Activated T-helper 2 cell treated with anti-CD3 and anti-CD28 coated beads, Interferon-gamma antibody, Interleukin-2, Interleukin-4, amounts not matched to agents 10 μg/mL and 5 μg/mL and 100 μg/mL, durations not matched to agents 14 hours and 24 hours and 36 hours (primary cell): Measurements from ENCODE around the gene PPM1L. TPM values are rescaled to one million over a fixed set of nuclear protein-coding genes. Genes with fewer than 3 reads are reported as not detected.

Experiments used
- DNase-seq: peaks from one replicate; pipeline ENCODE4 v3.0.0; 2021; ENCODE audit warnings: low spot score
- H3K27ac Mint-ChIP-seq: one replicate; pipeline ENCODE4 v1.8.0; 2021; ENCODE audit warnings: mixed read lengths
- H3K27me3 Mint-ChIP-seq: one replicate; pipeline ENCODE4 v1.8.0; 2021; ENCODE audit warnings: low read depth, mixed read lengths
- H3K36me3 Mint-ChIP-seq: one replicate; pipeline ENCODE4 v1.8.0; 2021; ENCODE audit warnings: low read depth, mixed read lengths
- H3K4me1 Mint-ChIP-seq: one replicate; pipeline ENCODE4 v1.8.0; 2021; ENCODE audit warnings: low read depth, mixed read lengths
- H3K4me3 Mint-ChIP-seq: one replicate; pipeline ENCODE4 v1.8.0; 2021; ENCODE audit warnings: low read depth, mild to moderate bottlenecking, moderate library complexity, mixed read lengths
- H3K9me3 Mint-ChIP-seq: one replicate; pipeline ENCODE4 v1.8.0; 2021; ENCODE audit warnings: mixed read lengths
- intact Hi-C: fragments of 100-400 bp; cut with micrococcal nuclease; formaldehyde crosslinking; loops from one replicate; pipeline ENCODE4 v1.15.1; 2023
- total RNA-seq: library from RNA; stranded (reverse); gene quantifications from 2 replicates; pipeline ENCODE4 v1.2.3, GENCODE V29; 2022

The PPM1L gene
- total RNA-seq, 1 donor from 2014 or later: 2.6 TPM

DNA sequence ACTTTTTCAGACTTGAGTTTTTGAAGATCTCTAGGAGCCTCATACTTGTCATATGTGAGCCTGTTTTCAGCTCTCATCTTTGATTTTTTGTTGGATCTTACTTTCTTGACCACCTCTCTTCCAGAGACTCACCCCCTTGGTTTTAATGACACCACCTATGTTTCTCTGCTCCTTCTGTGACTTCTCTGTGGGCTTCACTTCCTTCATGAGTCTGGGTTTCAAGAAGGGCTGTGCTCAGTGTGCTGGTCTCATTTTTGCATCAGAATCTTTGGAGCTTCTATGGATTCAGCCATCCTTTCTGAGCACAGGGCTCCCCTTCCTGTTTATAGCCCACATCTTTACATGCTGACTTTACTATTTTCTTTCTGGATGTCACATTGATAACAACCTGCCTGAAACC, 17.7 kb downstream of the PPM1L start:
- no peak overlapping the region for H3K27ac Mint-ChIP-seq
- H3K9me3 Mint-ChIP-seq: no peaks in the 10 kb centered on the region
- H3K36me3 Mint-ChIP-seq: no peaks in the 10 kb centered on the region
- no peaks in the 10 kb centered on the region for H3K4me1 Mint-ChIP-seq
- H3K27me3 Mint-ChIP-seq: peaks cover 13% of the 10 kb centered on the region
- no peak for DNase-seq
- intact Hi-C loops: no loop called here
- no peak overlapping the region for H3K4me3 Mint-ChIP-seq

DNA sequence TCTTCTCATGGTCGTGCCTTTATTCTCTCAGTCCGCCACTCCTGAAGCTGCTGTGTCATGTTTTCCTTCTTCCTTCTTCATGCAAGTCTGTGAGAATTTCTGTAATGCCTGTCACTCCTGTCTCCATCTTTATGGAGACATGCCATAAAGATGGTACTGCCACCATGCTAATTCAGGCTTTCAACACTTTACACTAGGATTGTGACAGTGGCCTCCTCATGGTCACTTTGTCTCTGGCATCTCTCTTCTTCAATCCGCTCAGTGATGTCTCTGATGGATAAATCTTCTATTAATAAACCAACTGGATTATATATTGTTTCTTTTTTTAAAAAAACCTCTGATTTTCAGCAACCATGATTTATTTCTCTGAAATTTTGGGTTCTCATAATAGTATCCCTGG, 18.1 kb downstream of the PPM1L start:
- no peak for DNase-seq
- Mint-ChIP-seq H3K9me3 (no peaks in the 10 kb centered on the region), H3K27me3 (peaks cover 9% of the 10 kb centered on the region), H3K27ac (no peak overlapping the region), H3K4me3 (no peak overlapping the region), H3K36me3 (no peaks in the 10 kb centered on the region), H3K4me1 (no peaks in the 10 kb centered on the region)
- intact Hi-C loops: no loop called here

DNA sequence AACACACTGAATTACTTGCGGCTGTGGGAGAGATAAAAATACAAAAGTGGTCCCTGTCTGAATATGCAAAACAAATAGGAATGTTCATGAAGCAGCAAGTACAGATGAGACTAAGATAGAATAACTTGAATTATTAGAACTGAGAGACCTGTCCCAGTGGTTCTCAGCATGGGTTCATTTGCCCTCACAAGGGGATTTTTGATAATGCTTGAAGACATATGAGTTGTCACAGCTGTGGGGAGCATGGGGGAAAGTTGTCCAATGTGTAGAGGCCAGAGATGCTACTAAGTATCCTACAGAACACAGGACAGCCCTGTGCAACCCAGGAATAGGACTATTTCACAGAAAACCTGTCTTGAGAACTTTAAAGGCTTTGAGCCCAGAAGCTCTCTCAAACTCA, 22.4 kb downstream of the PPM1L start:
- H3K4me1 Mint-ChIP-seq: no peaks in the 10 kb centered on the region
- intact Hi-C loops: no loop called here
- no peak overlapping the region for H3K4me3 Mint-ChIP-seq

DNA sequence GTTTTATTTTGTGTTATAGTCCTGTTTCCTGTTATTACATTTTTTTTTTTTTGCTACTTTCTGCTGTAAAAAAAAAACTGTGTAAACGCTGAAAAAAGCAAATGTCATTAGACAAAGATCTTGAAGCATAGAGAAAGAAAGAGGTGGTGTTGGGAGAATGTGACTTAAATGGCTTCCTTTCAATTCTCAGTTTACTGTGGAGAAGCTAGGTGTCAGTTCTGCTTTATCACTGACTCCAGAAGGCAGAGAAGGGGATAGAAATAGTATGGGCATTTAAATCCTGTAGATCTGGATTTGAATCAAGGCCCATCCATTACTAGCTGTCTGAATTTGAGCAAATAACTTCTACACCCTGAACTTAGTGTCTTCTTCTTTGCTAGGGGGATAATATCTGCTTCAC, 23.0 kb downstream of the PPM1L start:
- Mint-ChIP-seq H3K4me1 (no peaks in the 10 kb centered on the region), H3K36me3 (no peaks in the 10 kb centered on the region), H3K9me3 (no peaks in the 10 kb centered on the region), H3K4me3 (no peak overlapping the region), H3K27ac (no peak overlapping the region), H3K27me3 (peaks cover 8% of the 10 kb centered on the region)
- DNase-seq: no peak
- intact Hi-C loops: no loop called here

More for the DNA sequence above, 22.4 kb downstream of the PPM1L start:
- Mint-ChIP-seq H3K9me3 (no peaks in the 10 kb centered on the region), H3K36me3 (no peaks in the 10 kb centered on the region), H3K27ac (no peak overlapping the region), H3K27me3 (peaks cover 6% of the 10 kb centered on the region)
- no peak for DNase-seq

DNA sequence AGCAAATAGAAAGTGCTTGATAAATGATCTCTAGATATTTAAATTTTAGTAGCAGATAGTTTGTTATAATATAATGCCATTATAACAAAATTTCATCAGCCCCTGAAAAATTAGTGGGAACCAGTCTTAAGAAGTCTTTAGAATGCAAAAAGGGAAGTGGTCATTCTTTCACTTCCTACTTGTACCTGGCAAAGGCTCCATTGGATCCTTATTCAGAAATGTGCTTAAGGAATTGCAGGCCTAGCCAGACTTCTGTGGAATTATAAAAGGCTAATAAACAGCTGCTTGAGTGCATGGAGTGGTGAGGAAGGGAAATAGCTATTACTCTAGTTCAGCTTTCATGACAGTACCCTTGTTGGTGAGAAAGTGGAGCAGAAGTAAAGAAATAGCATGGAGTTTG, 24.2 kb downstream of the PPM1L start:
- Mint-ChIP-seq H3K36me3 (no peaks in the 10 kb centered on the region), H3K4me3 (no peak overlapping the region), H3K4me1 (no peaks in the 10 kb centered on the region), H3K27ac (no peak overlapping the region), H3K27me3 (peaks cover 12% of the 10 kb centered on the region), H3K9me3 (no peaks in the 10 kb centered on the region)
- DNase-seq: no peak
- intact Hi-C loops: no loop called here

DNA sequence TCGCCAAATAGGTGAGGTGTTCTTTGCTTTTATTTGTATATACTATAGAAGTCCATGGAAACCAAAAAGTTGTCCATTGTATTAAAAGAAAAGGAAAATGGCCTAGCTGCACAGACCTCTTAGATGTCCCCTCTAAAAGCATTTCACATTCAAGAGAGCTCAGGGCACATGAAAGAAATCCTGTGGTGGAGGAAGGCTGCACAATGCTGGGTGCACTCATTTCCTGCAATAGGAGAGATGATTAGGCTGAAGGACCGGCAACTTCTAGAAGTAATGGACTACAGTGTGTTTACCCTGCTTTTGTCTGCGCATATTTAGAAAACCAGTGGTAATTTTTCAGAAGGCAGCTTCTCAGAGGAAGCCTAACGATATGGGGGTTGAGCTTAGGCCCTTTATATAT, 25.4 kb downstream of the PPM1L start:
- Mint-ChIP-seq H3K9me3 (no peaks in the 10 kb centered on the region), H3K36me3 (no peaks in the 10 kb centered on the region), H3K4me1 (no peaks in the 10 kb centered on the region), H3K4me3 (no peak overlapping the region), H3K27me3 (peaks cover 12% of the 10 kb centered on the region), H3K27ac (no peak overlapping the region)
- DNase-seq: no peak
- intact Hi-C loops: no loop called here

DNA sequence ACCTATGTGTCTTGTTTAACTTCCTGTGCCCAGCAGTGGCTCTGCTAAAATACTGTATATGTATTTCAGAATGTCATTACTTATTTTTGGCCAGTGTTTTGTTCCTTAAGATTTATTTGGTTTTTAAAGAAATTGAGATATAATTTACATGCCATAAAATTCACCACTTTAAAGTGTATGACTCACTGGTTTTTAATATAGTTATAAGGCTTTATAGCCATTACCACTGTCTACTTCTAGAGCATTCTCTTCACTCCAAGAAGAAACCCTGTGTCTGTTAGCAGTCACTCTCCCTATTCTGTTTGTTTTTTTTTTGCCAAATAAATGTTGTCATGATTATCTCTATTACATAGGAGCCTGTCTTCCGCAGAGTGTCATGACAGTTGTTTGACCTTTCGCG, 25.8 kb downstream of the PPM1L start:
- Mint-ChIP-seq H3K9me3 (peaks cover 3% of the 10 kb centered on the region), H3K36me3 (no peaks in the 10 kb centered on the region), H3K4me3 (no peak overlapping the region), H3K27me3 (peaks cover 12% of the 10 kb centered on the region), H3K4me1 (no peaks in the 10 kb centered on the region), H3K27ac (no peak overlapping the region)
- DNase-seq: no peak
- intact Hi-C loops: no loop called here

DNA sequence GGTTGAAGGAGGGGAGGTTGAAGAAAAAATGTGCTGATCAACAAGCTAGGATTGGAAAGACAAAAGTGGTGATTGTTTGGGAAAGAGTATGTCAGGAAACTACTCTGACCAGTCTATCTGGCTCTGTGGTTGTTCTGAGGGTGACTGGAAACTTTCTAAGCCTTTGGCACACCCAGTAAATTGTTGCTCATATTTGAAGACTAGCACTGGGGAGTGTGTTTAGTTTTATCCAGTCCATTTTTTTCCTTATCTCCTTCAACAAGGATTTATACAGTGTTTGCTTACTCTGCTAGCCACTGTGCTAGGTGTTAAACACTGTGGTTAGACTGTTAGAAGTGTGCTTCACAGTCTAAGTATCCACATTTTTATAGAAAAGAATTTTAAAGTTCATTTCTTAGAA, 28.8 kb downstream of the PPM1L start:
- Mint-ChIP-seq H3K27me3 (peaks cover 9% of the 10 kb centered on the region), H3K4me1 (no peaks in the 10 kb centered on the region), H3K9me3 (peaks cover 17% of the 10 kb centered on the region), H3K4me3 (no peak overlapping the region), H3K36me3 (no peaks in the 10 kb centered on the region), H3K27ac (no peak overlapping the region)
- intact Hi-C loops: no loop called here
- no peak for DNase-seq

DNA sequence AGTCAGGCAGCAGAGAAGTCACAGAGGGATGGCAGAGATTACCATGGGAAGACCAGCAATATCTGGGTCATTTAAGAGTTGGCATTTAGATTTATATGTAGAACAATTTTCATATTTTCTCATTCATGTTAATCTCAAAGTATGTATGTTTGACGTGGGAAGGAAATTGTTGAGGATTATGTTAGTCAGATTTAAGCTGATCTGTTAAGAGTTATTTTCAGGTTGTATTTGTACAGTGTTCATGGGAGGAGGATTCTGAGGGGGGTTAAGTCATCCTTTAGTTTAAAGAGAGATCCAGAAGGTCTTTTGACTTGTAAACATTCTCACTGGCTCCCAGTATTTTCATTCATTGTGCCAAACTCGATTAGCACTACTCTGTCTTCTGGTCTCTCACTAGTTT, 34.7 kb downstream of the PPM1L start:
- H3K36me3 Mint-ChIP-seq: no peaks in the 10 kb centered on the region
- no peak overlapping the region for H3K27ac Mint-ChIP-seq

DNA sequence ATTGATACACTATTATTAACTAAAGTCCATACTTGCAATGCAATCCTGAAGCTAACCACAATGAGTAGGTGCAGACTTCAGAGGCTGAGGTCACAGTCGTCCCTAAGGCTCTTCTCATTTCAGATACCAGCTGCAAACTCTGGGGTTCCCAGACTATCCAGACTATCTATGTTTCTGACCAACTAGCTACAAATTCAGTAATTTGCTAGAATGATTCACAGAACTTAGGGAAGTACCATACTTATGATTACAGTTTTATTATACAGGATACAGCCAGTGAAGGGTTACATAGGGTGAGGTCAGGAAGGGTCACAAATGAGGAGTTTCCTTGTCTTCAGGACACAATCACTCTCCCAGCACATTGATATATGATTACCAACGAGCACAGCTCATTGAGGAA, 36.5 kb downstream of the PPM1L start:
- no peak overlapping the region for H3K27ac Mint-ChIP-seq
- H3K9me3 Mint-ChIP-seq: peaks cover 8% of the 10 kb centered on the region
- H3K4me3 Mint-ChIP-seq: no peak overlapping the region
- no peak for DNase-seq
- H3K4me1 Mint-ChIP-seq: peaks cover 5% of the 10 kb centered on the region
- intact Hi-C loops: no loop called here
- no peaks in the 10 kb centered on the region for H3K36me3 Mint-ChIP-seq
- H3K27me3 Mint-ChIP-seq: peaks cover 18% of the 10 kb centered on the region

More for the DNA sequence above, 34.7 kb downstream of the PPM1L start:
- no peak for DNase-seq
- intact Hi-C loops: no loop called here
- no peaks in the 10 kb centered on the region for H3K4me1 Mint-ChIP-seq
- no peak overlapping the region for H3K4me3 Mint-ChIP-seq
- H3K27me3 Mint-ChIP-seq: peaks cover 14% of the 10 kb centered on the region
- peaks cover 17% of the 10 kb centered on the region for H3K9me3 Mint-ChIP-seq

DNA sequence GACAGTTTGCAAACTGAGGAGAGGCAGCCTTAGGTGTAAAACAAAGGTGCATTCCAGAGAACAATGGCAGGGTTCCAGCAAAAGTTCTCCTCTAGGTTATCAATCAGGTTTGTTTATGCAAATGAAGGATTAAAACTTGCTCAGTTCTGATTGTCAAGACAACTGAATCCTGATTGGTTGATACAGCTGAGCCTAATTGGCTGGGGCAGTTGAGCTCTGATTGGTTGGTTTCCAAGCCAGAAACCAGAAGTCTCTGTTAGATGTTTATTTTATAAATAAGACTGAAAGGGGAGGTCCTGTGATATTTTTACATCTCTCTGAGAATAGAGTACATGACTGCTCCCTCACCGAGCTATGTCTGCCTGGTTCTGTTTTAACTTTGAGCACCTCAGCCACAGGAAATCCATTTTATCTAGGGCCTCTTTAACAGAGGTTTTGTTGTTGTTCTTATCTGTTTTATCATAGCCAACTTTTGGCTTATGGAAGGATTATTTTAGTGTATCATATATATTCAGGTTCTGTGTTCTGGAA, 37.8 kb downstream of the PPM1L start:
- intact Hi-C loops: no loop called here
- Mint-ChIP-seq H3K36me3 (no peaks in the 10 kb centered on the region), H3K27me3 (peaks cover 20% of the 10 kb centered on the region), H3K4me1 (peaks cover 7% of the 10 kb centered on the region), H3K9me3 (no peaks in the 10 kb centered on the region), H3K27ac (no peak overlapping the region), H3K4me3 (no peak overlapping the region)
- DNase-seq: no peak

DNA sequence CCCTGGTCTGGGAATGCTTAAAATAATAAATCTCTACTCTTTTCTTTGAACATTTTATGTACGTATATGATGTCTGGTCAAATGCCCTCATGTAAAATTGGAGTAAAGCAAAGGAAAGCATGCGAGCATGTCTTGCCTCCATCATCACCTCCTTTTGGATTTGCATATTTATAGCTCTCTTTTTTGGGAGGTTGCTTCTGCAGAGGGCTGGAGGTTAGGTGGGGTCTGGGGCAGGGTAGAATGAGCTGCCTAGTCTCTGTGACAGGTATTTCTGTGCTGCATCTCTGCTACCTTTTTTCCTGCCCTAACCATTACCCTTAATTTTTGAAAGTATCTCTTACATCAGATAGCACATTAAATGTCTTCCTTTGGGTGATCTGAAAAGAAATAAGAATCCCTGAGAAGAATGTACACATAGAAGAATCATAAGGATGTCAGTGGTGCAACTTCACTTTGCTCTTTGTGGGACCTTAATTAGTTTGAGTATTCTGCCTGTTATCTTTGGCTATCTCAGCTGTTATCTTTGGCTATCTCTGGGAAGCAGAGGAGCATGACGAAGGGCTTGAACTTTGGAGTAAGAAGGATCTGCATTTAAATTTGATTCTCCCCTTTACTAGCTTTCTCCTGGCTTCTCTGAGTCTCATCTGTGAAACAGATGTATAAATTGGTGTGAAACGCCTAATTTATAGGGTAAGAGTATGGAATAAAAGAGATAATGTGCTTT, 40.2 kb downstream of the PPM1L start:
- Mint-ChIP-seq H3K36me3 (no peaks in the 10 kb centered on the region), H3K4me3 (no peak overlapping the region), H3K27me3 (peaks cover 14% of the 10 kb centered on the region), H3K9me3 (no peaks in the 10 kb centered on the region), H3K27ac (no peak overlapping the region), H3K4me1 (peaks cover 11% of the 10 kb centered on the region)
- intact Hi-C loops: no loop called here
- no peak for DNase-seq

DNA sequence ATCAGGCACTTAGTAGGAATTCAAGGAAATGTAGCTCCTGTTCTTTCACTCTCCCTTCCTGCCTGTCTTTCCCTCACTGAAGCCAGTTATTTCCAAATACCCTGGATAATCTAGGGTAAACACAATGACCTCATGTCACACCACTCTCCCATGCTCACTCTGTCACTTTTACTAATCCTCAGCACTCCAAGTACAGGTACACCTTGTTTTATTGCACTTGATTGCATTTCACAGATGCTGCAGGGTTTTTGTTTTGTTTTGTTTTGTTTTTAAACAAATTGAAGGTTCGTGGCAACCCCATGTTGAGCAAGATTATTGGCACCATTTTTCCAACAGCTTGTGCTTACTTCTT, 40.8 kb downstream of the PPM1L start:
- DNase-seq: no peak
- no peaks in the 10 kb centered on the region for H3K9me3 Mint-ChIP-seq
- H3K4me3 Mint-ChIP-seq: no peak overlapping the region
- intact Hi-C loops: no loop called here
- peaks cover 13% of the 10 kb centered on the region for H3K4me1 Mint-ChIP-seq
- H3K36me3 Mint-ChIP-seq: no peaks in the 10 kb centered on the region
- no peak overlapping the region for H3K27ac Mint-ChIP-seq
- H3K27me3 Mint-ChIP-seq: peaks cover 11% of the 10 kb centered on the region

DNA sequence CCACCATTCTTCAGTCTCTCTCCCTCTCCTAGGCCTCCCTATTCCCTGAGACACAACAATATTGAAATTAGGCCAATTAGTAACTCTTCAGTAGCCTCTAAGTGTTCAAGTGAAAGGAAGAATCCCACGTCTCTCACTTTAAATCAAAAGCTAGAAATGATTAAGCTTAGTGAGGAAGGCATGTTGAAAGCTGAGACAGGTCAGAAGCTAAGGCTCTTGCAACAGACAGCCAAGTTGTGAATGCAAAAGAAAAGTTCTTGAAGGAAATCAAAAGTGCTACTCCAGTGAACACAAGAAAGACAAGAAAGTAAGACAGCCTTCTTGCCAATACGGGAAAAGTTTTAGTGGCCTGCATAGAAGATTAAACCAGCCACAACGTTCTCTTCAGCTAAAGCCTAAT, 41.3 kb downstream of the PPM1L start:
- H3K9me3 Mint-ChIP-seq: no peaks in the 10 kb centered on the region
- intact Hi-C loops: no loop called here
- peaks cover 19% of the 10 kb centered on the region for H3K4me1 Mint-ChIP-seq
- H3K4me3 Mint-ChIP-seq: no peak overlapping the region
- peaks cover 11% of the 10 kb centered on the region for H3K27me3 Mint-ChIP-seq
- DNase-seq: no peak
- H3K36me3 Mint-ChIP-seq: no peaks in the 10 kb centered on the region
- no peak overlapping the region for H3K27ac Mint-ChIP-seq
